ENCODE results near the gene TBC1D26. TPM values are rescaled to one million over a fixed set of nuclear protein-coding genes. Genes with fewer than 3 reads are reported as not detected.
"Not testable (repeated sequence)": the region's sequence is repeated elsewhere in the genome, so short reads cannot be mapped to it uniquely, and the experiment has no call there.

Gene TBC1D26
- total and polyA plus RNA-seq, 2 donors from 2014 or later: not detected

DNA sequence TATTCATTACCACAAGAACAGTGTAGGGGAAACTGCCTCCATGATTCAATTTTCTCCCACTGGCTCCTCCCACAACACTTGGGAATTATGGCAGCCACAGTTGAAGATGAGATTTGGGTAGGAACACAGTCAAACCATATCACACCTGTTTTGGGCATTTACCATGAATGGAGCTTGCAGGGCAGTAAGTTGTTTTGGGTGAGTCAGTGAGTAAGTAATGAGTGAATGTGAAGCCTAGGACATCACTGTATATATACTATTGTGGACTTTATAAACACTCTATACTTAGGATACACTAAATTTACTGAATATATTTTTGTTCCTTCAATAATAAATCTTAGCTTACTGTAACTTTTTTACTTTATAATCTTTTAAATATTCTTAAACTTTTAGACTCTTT is 48.1 kb downstream of the TBC1D26 start:
- peaks cover 0 to 3% (median 2%) of the 10 kb centered on the region in 3 donors for H3K9me3 ChIP-seq (ENCODE audit: control insufficient read depth in 2 of 3, insufficient read depth in 1 of 3, low read length in 3 of 3)
- H3K27me3 ChIP-seq (ENCODE audit: control insufficient read depth, insufficient read depth, low read length): no peaks in the 10 kb centered on the region
- no peak for DNase-seq
- no peak overlapping the region for H3K9ac ChIP-seq (ENCODE audit: low read length in 3 of 3)
- FAIRE-seq: no peak
- intact Hi-C loops (cut with DNase I): no loop called here
- no peak overlapping the region for H3K27ac ChIP-seq (ENCODE audit: low read depth in 2 of 2, low read length in 2 of 2)
- TF ChIP-seq CTCF (IDR thresholded peaks at IDR 0.05; ENCODE audit: borderline replicate concordance, extremely low read depth, insufficient read depth): no peak
- no peaks in the 10 kb centered on the region for H3K4me1 ChIP-seq (ENCODE audit: control insufficient read depth in 2 of 3, insufficient read depth in 2 of 3, low read depth in 1 of 3, low read length in 3 of 3)
- H3K4me3 ChIP-seq (ENCODE audit: low read length in 3 of 3): no peak overlapping the region
- no peaks in the 10 kb centered on the region for H3K36me3 ChIP-seq (ENCODE audit: control insufficient read depth in 2 of 3, insufficient read depth in 3 of 3, low read length in 3 of 3)

DNA sequence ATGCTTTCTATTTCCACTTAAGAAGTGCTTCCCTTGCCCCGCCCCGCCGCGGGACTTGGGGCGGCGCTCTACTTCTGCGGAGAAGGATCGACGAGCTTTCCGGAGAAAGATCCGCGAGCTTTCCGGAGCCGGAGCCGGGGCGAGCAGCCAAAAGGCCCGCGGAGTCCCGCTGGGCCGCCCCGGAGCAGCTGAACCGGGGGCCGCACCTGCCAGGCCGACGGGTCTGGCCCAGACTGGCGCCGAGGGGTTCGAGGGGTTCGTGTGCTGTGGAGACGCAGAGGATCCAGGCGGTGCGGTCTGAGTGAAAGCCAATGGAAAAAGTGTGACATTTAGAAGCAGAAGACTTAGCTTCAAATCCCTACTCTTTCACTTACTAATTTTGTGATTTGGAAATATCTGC is 50.8 kb downstream of the TBC1D26 start:
- H3K4me1 ChIP-seq (ENCODE audit: control insufficient read depth in 2 of 3, insufficient read depth in 2 of 3, low read depth in 1 of 3, low read length in 3 of 3): no peaks in the 10 kb centered on the region
- DNase-seq: peak; percentile 28 to 84 (median 56)
- FAIRE-seq: no peak
- H3K9ac ChIP-seq (ENCODE audit: low read length in 3 of 3): no peak overlapping the region
- intact Hi-C loops (cut with DNase I): no loop called here
- no peak for TF ChIP-seq CTCF (IDR thresholded peaks at IDR 0.05; ENCODE audit: borderline replicate concordance, extremely low read depth, insufficient read depth)
- no peaks in the 10 kb centered on the region for H3K36me3 ChIP-seq (ENCODE audit: control insufficient read depth in 2 of 3, insufficient read depth in 3 of 3, low read length in 3 of 3)
- peak overlapping the region in 2 of 3 donors; percentile 40 to 45 for H3K4me3 ChIP-seq (ENCODE audit: low read length in 3 of 3)
- no peaks in the 10 kb centered on the region for H3K27me3 ChIP-seq (ENCODE audit: control insufficient read depth, insufficient read depth, low read length)
- no peaks in the 10 kb centered on the region for H3K9me3 ChIP-seq (ENCODE audit: control insufficient read depth in 2 of 3, insufficient read depth in 1 of 3, low read length in 3 of 3)
- no peak overlapping the region for H3K27ac ChIP-seq (ENCODE audit: low read depth in 2 of 2, low read length in 2 of 2)

DNA sequence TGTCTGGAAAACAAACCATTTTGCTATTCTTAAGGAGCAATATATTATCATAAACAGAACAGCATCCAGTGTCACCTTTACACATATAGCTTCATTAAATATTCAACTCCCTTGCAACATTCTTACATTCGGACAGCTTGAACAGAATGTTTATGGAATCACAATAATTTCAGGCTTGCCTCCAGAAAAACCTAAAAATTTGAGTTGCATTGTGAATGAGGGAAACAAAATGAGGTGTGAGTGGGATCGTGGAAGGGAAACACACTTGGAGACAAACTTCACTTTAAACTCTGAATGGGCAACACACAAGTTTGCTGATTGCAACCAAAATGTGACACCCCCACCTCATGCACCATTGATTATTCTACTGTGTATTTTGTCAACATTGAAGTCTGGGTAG is 51.4 kb downstream of the TBC1D26 start:
- Histone ChIP-seq H3K27me3 (ENCODE audit: control insufficient read depth, insufficient read depth, low read length) (no peaks in the 10 kb centered on the region), H3K4me3 (ENCODE audit: low read length in 3 of 3) (peak overlapping the region in 1 of 3 donors; percentile 40), H3K9ac (ENCODE audit: low read length in 3 of 3) (no peak overlapping the region), H3K4me1 (ENCODE audit: control insufficient read depth in 2 of 3, insufficient read depth in 2 of 3, low read depth in 1 of 3, low read length in 3 of 3) (no peaks in the 10 kb centered on the region), H3K9me3 (ENCODE audit: control insufficient read depth in 2 of 3, insufficient read depth in 1 of 3, low read length in 3 of 3) (no peaks in the 10 kb centered on the region), H3K27ac (ENCODE audit: low read depth in 2 of 2, low read length in 2 of 2) (no peak overlapping the region), H3K36me3 (ENCODE audit: control insufficient read depth in 2 of 3, insufficient read depth in 3 of 3, low read length in 3 of 3) (no peaks in the 10 kb centered on the region)
- DNase-seq: no peak
- no peak for TF ChIP-seq CTCF (IDR thresholded peaks at IDR 0.05; ENCODE audit: borderline replicate concordance, extremely low read depth, insufficient read depth)
- intact Hi-C loops (cut with DNase I): no loop called here
- no peak for FAIRE-seq

- peak in 2 of 5 donors; percentile 25 to 72 for DNase-seq
- H3K27me3 ChIP-seq (ENCODE audit: control insufficient read depth, insufficient read depth, low read length); H3K9ac ChIP-seq (ENCODE audit: low read length in 3 of 3); FAIRE-seq; H3K36me3 ChIP-seq (ENCODE audit: control insufficient read depth in 2 of 3, insufficient read depth in 3 of 3, low read length in 3 of 3); H3K9me3 ChIP-seq (ENCODE audit: control insufficient read depth in 2 of 3, insufficient read depth in 1 of 3, low read length in 3 of 3); H3K4me3 ChIP-seq (ENCODE audit: low read length in 3 of 3); intact Hi-C loops (cut with DNase I); H3K4me1 ChIP-seq (ENCODE audit: control insufficient read depth in 2 of 3, insufficient read depth in 2 of 3, low read depth in 1 of 3, low read length in 3 of 3); H3K27ac ChIP-seq (ENCODE audit: low read depth in 2 of 2, low read length in 2 of 2): not testable (repeated sequence)
Measured at GRCh38 chr17:15784351-15784750, 52.3 kb downstream of the TBC1D26 start.

DNA sequence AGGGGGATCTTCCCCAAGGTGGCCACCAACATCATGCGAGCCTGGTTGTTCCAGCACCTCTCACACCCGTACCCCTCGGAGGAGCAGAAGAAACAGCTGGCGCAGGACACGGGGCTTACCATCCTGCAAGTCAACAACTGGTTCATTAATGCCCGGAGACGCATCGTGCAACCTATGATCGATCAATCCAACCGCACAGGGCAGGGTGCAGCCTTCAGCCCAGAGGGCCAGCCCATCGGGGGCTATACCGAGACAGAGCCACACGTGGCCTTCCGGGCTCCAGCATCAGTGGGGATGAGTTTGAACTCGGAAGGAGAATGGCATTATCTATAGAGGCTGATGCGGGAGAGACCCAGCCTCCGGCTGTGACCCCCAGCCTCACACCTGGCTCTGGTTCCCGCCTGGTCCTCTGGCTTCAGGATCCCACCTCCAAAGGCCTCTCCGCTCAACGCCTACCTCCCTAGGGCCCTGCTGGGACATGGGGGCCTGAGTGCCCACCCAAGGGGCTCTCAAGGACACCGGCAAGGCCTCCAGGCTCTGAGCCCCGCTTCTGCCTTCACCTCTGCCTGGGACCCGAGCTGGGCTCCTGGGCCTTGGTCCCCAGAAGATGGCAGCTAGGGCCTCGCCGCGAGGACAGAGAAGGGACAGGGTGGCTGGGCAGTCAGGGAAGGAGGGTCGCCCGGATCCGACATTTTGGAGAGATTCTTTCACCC is 55.4 kb downstream of the TBC1D26 start:
- FAIRE-seq: not testable (repeated sequence)

DNA sequence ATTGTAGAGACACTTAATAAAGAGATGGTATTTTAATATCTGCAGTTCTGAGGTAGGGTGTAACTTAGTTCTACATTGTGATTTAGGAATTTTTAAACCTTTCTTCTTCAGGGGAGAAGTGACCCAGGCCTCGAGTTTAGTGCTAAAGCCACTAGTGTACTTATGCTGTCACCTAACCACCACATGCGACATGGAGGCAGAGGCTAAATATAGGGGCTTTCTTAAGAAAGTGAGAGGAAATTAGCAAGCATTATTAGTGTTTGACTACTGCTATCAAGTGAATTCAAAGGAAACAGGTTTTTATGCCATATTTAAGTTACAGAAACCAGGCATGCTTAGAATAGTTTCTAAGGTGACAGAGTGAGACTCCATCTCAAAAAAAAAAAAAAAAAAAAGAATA is 56.3 kb downstream of the TBC1D26 start:
- H3K27ac ChIP-seq (ENCODE audit: low read depth in 2 of 2, low read length in 2 of 2); DNase-seq; H3K9me3 ChIP-seq (ENCODE audit: control insufficient read depth in 2 of 3, insufficient read depth in 1 of 3, low read length in 3 of 3); H3K36me3 ChIP-seq (ENCODE audit: control insufficient read depth in 2 of 3, insufficient read depth in 3 of 3, low read length in 3 of 3); FAIRE-seq; H3K4me1 ChIP-seq (ENCODE audit: control insufficient read depth in 2 of 3, insufficient read depth in 2 of 3, low read depth in 1 of 3, low read length in 3 of 3); H3K9ac ChIP-seq (ENCODE audit: low read length in 3 of 3); H3K27me3 ChIP-seq (ENCODE audit: control insufficient read depth, insufficient read depth, low read length); H3K4me3 ChIP-seq (ENCODE audit: low read length in 3 of 3); intact Hi-C loops (cut with DNase I): not testable (repeated sequence)

More for the DNA sequence above, 55.4 kb downstream of the TBC1D26 start:
- intact Hi-C loops (cut with DNase I); DNase-seq; H3K27ac ChIP-seq (ENCODE audit: low read depth in 2 of 2, low read length in 2 of 2); H3K9ac ChIP-seq (ENCODE audit: low read length in 3 of 3); H3K36me3 ChIP-seq (ENCODE audit: control insufficient read depth in 2 of 3, insufficient read depth in 3 of 3, low read length in 3 of 3); H3K4me3 ChIP-seq (ENCODE audit: low read length in 3 of 3); H3K4me1 ChIP-seq (ENCODE audit: control insufficient read depth in 2 of 3, insufficient read depth in 2 of 3, low read depth in 1 of 3, low read length in 3 of 3); H3K9me3 ChIP-seq (ENCODE audit: control insufficient read depth in 2 of 3, insufficient read depth in 1 of 3, low read length in 3 of 3); H3K27me3 ChIP-seq (ENCODE audit: control insufficient read depth, insufficient read depth, low read length): not testable (repeated sequence)

Data from kidney (tissue), 14 donors.